HG03066 (cell line): ENCODE data around the gene HOXB7.

Experiments
- ATAC-seq: cut with Tn5 transposase; IDR thresholded peaks from one replicate; pipeline ENCODE4 v1.9.1; 2021; ENCODE audit warnings: low read depth; ENCODE audit not compliant: unreplicated experiment

HOXB7 gene

GRCh38 chr17:48558057-48558830 lies 52.6 kb downstream of the HOXB7 start:
- no peak for ATAC-seq
